GM04504 (cell line): ENCODE measurements around the gene CPD.
A peak's percentile ranks its signal among the peaks of the same experiment; 100 is the strongest.
"Not testable (repeated sequence)": the region's sequence is repeated elsewhere in the genome, so short reads cannot be mapped to it uniquely, and the experiment has no call there.

Experiments used
- DNase-seq: peaks from one replicate; pipeline ENCODE4 v3.0.0-alpha.2; 2012; ENCODE audit warnings: low read depth

CPD gene

GRCh38 chr17:30427611-30428010 lies 48.9 kb downstream of the CPD start:
- DNase-seq: no peak

DNA sequence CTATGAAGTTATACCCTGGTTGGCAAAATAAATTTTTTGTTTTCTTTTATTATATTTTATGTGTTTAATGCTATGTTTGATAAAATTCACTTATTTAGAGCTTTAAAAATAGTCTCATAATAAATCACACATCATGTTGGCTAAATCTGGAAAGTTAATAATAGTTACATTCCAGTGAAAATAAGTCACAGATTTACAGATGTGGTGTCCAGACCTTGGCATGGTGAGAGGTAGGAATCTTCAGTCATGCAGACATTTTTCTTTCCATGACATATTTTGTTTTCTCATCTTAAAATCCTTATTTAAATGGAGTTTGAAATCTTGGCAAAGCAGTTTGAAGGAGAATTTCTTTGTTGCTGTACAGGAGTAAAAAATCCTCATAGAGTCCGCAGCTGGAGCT lies 50.4 kb downstream of the CPD start:
- peak; percentile 43 for DNase-seq

GRCh38 chr17:30433514-30433913 lies 54.8 kb downstream of the CPD start:
- peak; percentile 69 for DNase-seq

GRCh38 chr17:30436729-30437128 lies 58.0 kb downstream of the CPD start:
- no peak for DNase-seq

DNA sequence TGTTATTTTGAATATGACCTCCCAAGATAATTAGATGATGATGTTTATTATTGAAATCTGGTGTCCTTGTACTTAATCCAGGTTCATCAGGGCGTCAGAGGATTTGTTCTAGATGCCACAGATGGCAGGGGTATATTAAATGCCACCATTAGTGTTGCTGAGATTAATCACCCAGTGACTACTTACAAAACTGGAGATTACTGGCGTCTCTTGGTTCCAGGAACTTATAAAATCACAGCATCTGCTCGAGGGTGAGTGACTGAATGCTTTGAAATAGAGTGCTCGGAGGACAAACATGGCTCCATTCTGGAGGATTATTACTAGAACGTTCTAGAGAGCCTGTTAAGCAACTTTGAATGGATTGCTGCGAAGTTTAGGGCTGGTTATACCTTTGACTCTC lies 65.0 kb downstream of the CPD start:
- DNase-seq: no peak

DNA sequence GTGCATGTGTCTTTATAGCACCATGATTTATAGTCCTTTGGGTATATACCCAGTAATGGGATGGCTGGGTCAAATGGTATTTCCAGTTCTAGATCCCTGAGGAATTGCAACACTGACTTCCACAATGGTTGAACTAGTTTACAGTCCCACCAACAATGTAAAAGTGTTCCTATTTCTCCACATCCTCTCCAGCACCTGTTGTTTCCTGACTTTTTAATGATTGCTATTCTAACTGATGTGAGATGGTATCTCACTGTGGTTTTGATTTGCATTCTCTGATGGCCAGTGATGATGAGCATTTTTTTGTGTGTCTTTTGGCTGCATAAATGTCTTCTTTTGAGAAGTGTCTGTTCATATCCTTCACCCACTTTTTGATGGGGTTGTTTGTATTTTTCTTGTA lies 67.9 kb downstream of the CPD start:
- not testable (repeated sequence) for DNase-seq

- DNase-seq: no peak
Observed at GRCh38 chr17:30449480-30449879, 70.8 kb downstream of the CPD start.

- no peak for DNase-seq
Observed at GRCh38 chr17:30450125-30451027, 71.6 kb downstream of the CPD start.

GRCh38 chr17:30454635-30455034 lies 75.9 kb downstream of the CPD start:
- DNase-seq: no peak

DNA sequence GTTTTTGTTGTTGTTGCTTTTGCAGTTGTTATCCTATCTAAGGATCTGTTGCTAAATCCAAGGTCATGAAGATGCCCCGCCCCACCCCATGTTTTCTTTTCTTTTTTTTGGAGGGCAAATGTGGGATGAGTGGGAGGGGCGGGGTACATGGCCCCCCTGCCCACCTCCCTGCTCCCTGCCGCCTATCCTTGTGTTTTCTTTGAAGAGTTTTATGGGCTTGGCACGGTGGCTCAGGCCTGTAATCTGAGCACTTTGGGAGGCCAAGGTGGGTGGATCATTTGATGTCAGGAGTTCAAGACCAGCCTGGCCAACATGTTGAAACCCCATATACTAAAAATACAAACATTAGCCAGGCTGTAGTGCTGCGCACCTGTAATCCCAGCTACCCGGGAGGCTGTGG lies 79.6 kb downstream of the CPD start:
- DNase-seq: no peak

DNA sequence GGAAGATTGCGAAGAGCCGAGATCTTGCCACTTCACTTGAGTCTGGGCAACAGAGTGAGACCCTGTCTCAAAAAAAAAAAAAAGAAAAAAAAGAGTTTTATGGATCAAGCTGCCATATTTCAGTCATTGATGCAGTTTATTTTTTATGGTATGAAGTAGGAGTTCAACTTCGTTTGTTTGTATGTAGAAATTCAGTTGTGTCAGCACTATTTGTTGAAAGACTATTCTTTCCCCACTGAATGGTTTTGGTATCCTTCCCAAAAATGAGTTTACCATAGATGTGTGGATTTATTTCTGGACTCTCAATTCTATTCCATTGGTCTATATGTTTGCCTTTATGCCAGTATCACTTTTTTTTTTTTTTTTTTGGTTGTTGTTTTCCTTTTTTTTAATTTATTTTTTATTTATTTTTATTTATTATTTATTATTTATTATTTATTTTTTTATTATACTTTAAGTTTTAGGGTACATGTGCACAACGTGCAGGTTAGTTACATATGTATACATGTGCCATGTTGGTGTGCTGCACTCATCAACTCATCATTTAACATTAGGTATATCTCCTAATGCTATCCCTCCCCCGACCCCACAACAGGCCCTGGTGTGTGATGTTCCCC lies 80.2 kb downstream of the CPD start:
- not testable (repeated sequence) for DNase-seq

DNA sequence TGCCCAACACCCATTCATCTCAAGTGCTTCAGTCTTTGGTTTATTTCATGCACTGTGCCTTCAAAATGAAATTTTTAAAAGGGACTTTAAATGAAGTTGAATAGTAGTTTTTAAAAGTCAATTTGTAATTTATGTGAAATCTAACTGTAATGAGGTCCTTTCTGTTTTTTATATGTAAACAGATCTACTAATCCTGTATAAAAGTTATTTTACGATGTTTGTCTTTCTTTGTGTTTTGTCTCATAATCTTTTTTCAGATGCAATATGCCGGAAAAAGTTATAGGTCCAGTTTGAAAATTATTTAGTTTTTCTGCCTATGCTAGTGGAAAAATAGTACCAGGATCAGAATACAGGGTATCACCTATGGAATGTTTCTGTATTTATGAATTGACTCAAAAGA lies 89.7 kb downstream of the CPD start:
- no peak for DNase-seq

GRCh38 chr17:30472238-30472890 lies 93.6 kb downstream of the CPD start:
- DNase-seq: no peak

DNA sequence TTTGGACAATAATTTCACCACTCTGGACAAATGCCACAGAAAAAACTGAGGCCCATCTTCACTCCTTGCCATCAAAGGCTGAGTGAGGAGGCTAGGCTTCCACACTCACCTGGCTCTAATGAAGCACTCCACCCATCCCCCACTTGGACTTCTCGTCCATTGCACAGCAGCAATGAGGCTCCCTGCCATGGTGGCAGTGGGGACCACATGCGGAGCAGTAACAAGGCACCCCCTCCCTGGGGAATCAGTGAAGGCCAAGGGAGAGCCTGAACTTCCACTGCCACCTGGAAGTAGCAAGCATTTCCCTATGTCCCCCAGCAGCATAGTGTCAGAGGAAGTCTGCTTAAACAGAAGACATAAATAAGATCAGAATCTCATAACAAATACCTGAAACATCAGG lies 96.5 kb downstream of the CPD start:
- DNase-seq: no peak

DNA sequence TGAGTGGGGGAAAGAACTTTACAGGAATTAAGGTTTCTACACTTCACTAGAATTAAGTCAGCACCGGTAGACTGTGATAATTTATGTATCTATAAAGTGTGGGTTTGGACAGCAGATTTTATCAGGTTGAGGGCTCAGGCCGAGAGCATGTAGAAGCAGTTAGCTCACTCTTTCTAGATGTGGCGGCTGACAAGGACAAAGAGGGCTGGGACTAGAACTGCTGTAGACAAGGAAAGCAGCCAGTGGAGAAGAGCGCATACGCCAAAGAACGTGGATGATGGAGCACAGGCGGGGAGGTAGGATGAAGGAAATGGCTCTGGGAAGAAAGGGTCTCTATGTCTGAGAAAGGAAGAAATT lies 98.0 kb downstream of the CPD start:
- no peak for DNase-seq

GRCh38 chr17:30477083-30477773 lies 98.5 kb downstream of the CPD start, which contains the start of gene GOSR1:
Gene GOSR1 (plus strand): TSS chr17:30477408. CDS start chr17:30477434, 26 bp downstream.
- DNase-seq: peak; percentile 90

- DNase-seq: no peak
Observed at GRCh38 chr17:30477774-30478115, 99.0 kb downstream of the CPD start.

GRCh38 chr17:30482555-30482954 lies 103.8 kb downstream of the CPD start:
- no peak for DNase-seq

DNA sequence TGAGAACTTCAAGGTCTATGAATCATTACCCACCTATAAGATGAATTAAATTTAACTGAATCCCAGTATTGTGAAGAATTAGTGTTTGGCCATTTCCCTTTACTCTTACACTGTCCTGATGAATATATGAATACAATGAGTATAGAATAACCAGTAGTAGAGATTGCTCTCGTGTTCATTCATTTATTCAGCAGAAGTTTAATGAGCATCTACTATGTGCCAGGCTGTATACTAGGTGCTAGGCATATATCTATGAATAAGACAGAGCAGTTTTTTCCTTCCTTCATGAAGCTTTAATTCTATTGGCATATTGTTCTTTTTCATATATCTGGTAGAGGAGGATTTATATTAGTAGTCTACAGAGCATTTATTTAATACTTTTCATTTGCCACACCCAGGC lies 104.4 kb downstream of the CPD start:
- DNase-seq: no peak

GRCh38 chr17:30493780-30494179 lies 115.1 kb downstream of the CPD start:
- no peak for DNase-seq

DNA sequence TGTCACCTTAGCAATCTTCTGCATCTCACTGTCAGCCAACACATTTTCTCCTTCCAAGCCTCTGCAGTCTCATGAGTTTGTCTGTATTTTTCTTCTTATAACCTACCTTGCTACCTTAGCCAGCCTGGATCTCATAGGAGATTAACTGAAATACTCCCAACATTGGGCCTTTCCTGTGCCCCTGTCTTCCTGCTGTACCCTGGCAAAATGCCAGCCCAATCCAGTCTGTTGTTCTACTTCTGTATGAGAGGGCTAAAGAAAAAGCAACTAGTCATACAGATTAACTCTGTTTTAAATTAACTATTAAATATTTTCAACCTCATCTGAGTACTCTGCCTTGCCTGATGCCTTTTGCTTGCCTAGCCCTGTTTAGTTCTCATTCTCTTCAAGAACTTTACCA lies 116.9 kb downstream of the CPD start:
- no peak for DNase-seq

GRCh38 chr17:30503558-30503957 lies 124.8 kb downstream of the CPD start:
- DNase-seq: no peak
